ENCODE data around the gene WWP2.
"Not testable (repeated sequence)": the region's sequence is repeated elsewhere in the genome, so short reads cannot be mapped to it uniquely, and the experiment has no call there.

The WWP2 gene

GRCh38 chr16:69950411-69950810, 188.3 kb downstream of the WWP2 start:
- not testable (repeated sequence) for H3K4me3 ChIP-seq (ENCODE audit: low read length in 2 of 2); H3K9ac ChIP-seq (ENCODE audit: low read length in 2 of 2); H3K9me3 ChIP-seq (ENCODE audit: control insufficient read depth in 2 of 2, low read length in 2 of 2); H3K27ac ChIP-seq (ENCODE audit: low read length); H3K36me3 ChIP-seq (ENCODE audit: control insufficient read depth in 2 of 2, insufficient read depth in 2 of 2, low read length in 2 of 2); H3K4me1 ChIP-seq (ENCODE audit: control insufficient read depth, insufficient read depth, low read length); H3K27me3 ChIP-seq (ENCODE audit: control insufficient read depth in 1 of 2, insufficient read depth in 2 of 2, low read length in 2 of 2)

- H3K9ac ChIP-seq (ENCODE audit: low read length in 2 of 2); H3K4me1 ChIP-seq (ENCODE audit: control insufficient read depth, insufficient read depth, low read length); H3K27me3 ChIP-seq (ENCODE audit: control insufficient read depth in 1 of 2, insufficient read depth in 2 of 2, low read length in 2 of 2); H3K36me3 ChIP-seq (ENCODE audit: control insufficient read depth in 2 of 2, insufficient read depth in 2 of 2, low read length in 2 of 2); H3K9me3 ChIP-seq (ENCODE audit: control insufficient read depth in 2 of 2, low read length in 2 of 2); H3K27ac ChIP-seq (ENCODE audit: low read length); H3K4me3 ChIP-seq (ENCODE audit: low read length in 2 of 2): not testable (repeated sequence)
Measured at GRCh38 chr16:69951017-69951671, 189.0 kb downstream of the WWP2 start, which contains the start of gene CLEC18A. Gene CLEC18A (plus strand): TSS chr16:69951334. CDS start chr16:69951367, 33 bp downstream.

DNA sequence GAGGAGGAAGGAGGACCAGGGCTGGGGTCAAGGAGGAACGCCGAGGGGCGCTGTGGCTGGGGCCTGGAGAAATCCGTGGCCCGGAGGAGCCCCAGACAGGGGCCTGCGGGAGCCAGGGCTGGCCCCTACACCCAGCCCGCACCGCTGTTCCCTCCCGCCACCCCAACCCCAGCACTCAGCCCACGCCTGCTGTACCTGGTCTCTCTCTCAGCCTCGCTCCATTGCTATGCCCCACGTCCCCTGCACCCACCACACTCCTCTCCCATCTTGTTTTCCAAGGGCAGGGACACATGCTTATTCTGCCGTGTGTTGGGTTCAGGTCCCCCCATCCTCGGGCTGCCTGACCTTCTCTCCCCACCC, 189.5 kb downstream of the WWP2 start:
- not testable (repeated sequence) for H3K36me3 ChIP-seq (ENCODE audit: control insufficient read depth in 2 of 2, insufficient read depth in 2 of 2, low read length in 2 of 2); H3K27me3 ChIP-seq (ENCODE audit: control insufficient read depth in 1 of 2, insufficient read depth in 2 of 2, low read length in 2 of 2); H3K27ac ChIP-seq (ENCODE audit: low read length); H3K9ac ChIP-seq (ENCODE audit: low read length in 2 of 2); H3K4me3 ChIP-seq (ENCODE audit: low read length in 2 of 2); H3K4me1 ChIP-seq (ENCODE audit: control insufficient read depth, insufficient read depth, low read length); H3K9me3 ChIP-seq (ENCODE audit: control insufficient read depth in 2 of 2, low read length in 2 of 2)

- not testable (repeated sequence) for H3K27ac ChIP-seq (ENCODE audit: low read length)
Measured at GRCh38 chr16:69952116-69952515, 190.0 kb downstream of the WWP2 start.

GRCh38 chr16:69952572-69953355, 190.6 kb downstream of the WWP2 start:
- H3K27ac ChIP-seq (ENCODE audit: low read length), result not testable (repeated sequence)

More at GRCh38 chr16:69952116-69952515, 190.0 kb downstream of the WWP2 start:
- not testable (repeated sequence) for H3K4me3 ChIP-seq (ENCODE audit: low read length in 2 of 2); H3K27me3 ChIP-seq (ENCODE audit: control insufficient read depth in 1 of 2, insufficient read depth in 2 of 2, low read length in 2 of 2); H3K36me3 ChIP-seq (ENCODE audit: control insufficient read depth in 2 of 2, insufficient read depth in 2 of 2, low read length in 2 of 2); H3K9me3 ChIP-seq (ENCODE audit: control insufficient read depth in 2 of 2, low read length in 2 of 2); H3K4me1 ChIP-seq (ENCODE audit: control insufficient read depth, insufficient read depth, low read length); H3K9ac ChIP-seq (ENCODE audit: low read length in 2 of 2)

GRCh38 chr16:69954241-69954640, 192.1 kb downstream of the WWP2 start:
- not testable (repeated sequence) for H3K4me1 ChIP-seq (ENCODE audit: control insufficient read depth, insufficient read depth, low read length); H3K36me3 ChIP-seq (ENCODE audit: control insufficient read depth in 2 of 2, insufficient read depth in 2 of 2, low read length in 2 of 2); H3K27me3 ChIP-seq (ENCODE audit: control insufficient read depth in 1 of 2, insufficient read depth in 2 of 2, low read length in 2 of 2); H3K9ac ChIP-seq (ENCODE audit: low read length in 2 of 2); H3K27ac ChIP-seq (ENCODE audit: low read length); H3K9me3 ChIP-seq (ENCODE audit: control insufficient read depth in 2 of 2, low read length in 2 of 2); H3K4me3 ChIP-seq (ENCODE audit: low read length in 2 of 2)

More at GRCh38 chr16:69952572-69953355, 190.6 kb downstream of the WWP2 start:
- H3K4me3 ChIP-seq (ENCODE audit: low read length in 2 of 2); H3K36me3 ChIP-seq (ENCODE audit: control insufficient read depth in 2 of 2, insufficient read depth in 2 of 2, low read length in 2 of 2); H3K4me1 ChIP-seq (ENCODE audit: control insufficient read depth, insufficient read depth, low read length); H3K9ac ChIP-seq (ENCODE audit: low read length in 2 of 2); H3K9me3 ChIP-seq (ENCODE audit: control insufficient read depth in 2 of 2, low read length in 2 of 2); H3K27me3 ChIP-seq (ENCODE audit: control insufficient read depth in 1 of 2, insufficient read depth in 2 of 2, low read length in 2 of 2): not testable (repeated sequence)

DNA sequence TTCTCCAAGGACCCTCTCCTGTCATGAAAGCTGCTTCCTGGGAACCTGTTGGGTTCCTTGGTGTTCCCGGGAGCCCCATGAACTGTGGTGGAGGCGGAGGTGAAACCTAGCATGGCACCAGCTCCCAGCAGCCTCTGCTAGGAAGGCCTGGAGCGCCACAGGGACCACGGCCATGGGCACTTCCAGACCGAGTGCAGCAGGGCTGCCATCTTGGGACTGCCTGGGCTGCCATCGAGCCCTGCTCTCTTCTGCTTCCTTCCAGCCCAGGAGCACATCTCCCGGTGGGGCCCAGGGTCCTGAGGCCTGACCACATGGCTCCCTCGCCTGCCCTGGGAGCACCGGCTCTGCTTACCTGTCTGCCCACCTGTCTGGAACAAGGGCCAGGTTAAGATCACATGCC, 201.2 kb downstream of the WWP2 start:
- H3K36me3 ChIP-seq (ENCODE audit: control insufficient read depth in 2 of 2, insufficient read depth in 2 of 2, low read length in 2 of 2); H3K4me1 ChIP-seq (ENCODE audit: control insufficient read depth, insufficient read depth, low read length); H3K27ac ChIP-seq (ENCODE audit: low read length); H3K27me3 ChIP-seq (ENCODE audit: control insufficient read depth in 1 of 2, insufficient read depth in 2 of 2, low read length in 2 of 2); H3K9me3 ChIP-seq (ENCODE audit: control insufficient read depth in 2 of 2, low read length in 2 of 2); H3K4me3 ChIP-seq (ENCODE audit: low read length in 2 of 2); H3K9ac ChIP-seq (ENCODE audit: low read length in 2 of 2): not testable (repeated sequence)

GRCh38 chr16:69964960-69965660, 203.0 kb downstream of the WWP2 start:
- H3K4me3 ChIP-seq (ENCODE audit: low read length in 2 of 2), result peak overlapping the region in 1 of 2 donors; percentile 35
- not testable (repeated sequence) for H3K27me3 ChIP-seq (ENCODE audit: control insufficient read depth in 1 of 2, insufficient read depth in 2 of 2, low read length in 2 of 2); H3K9ac ChIP-seq (ENCODE audit: low read length in 2 of 2); H3K9me3 ChIP-seq (ENCODE audit: control insufficient read depth in 2 of 2, low read length in 2 of 2); H3K36me3 ChIP-seq (ENCODE audit: control insufficient read depth in 2 of 2, insufficient read depth in 2 of 2, low read length in 2 of 2); H3K4me1 ChIP-seq (ENCODE audit: control insufficient read depth, insufficient read depth, low read length); H3K27ac ChIP-seq (ENCODE audit: low read length)

DNA sequence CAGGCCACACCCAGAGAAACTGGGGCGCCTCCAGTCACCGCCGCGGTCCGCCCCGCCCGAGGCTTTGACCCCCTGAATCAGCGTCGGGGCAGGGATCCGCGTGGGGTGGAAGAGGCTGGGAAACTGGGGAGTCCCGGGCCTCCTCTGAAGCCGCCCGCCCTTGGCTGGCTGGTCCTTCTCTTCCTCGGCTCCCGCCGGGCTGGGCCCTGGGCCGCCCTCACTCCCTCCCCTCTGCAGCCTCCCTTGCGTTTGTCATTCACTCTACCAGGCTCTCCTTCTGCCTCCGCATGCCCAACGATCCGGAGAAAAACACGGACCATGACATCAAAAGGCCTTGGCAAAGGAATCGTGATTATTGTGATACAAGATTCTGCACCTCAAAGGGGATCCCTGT, 203.5 kb downstream of the WWP2 start:
- not testable (repeated sequence) for H3K4me1 ChIP-seq (ENCODE audit: control insufficient read depth, insufficient read depth, low read length); H3K27me3 ChIP-seq (ENCODE audit: control insufficient read depth in 1 of 2, insufficient read depth in 2 of 2, low read length in 2 of 2); H3K9ac ChIP-seq (ENCODE audit: low read length in 2 of 2); H3K9me3 ChIP-seq (ENCODE audit: control insufficient read depth in 2 of 2, low read length in 2 of 2); H3K4me3 ChIP-seq (ENCODE audit: low read length in 2 of 2); H3K36me3 ChIP-seq (ENCODE audit: control insufficient read depth in 2 of 2, insufficient read depth in 2 of 2, low read length in 2 of 2); H3K27ac ChIP-seq (ENCODE audit: low read length)

DNA sequence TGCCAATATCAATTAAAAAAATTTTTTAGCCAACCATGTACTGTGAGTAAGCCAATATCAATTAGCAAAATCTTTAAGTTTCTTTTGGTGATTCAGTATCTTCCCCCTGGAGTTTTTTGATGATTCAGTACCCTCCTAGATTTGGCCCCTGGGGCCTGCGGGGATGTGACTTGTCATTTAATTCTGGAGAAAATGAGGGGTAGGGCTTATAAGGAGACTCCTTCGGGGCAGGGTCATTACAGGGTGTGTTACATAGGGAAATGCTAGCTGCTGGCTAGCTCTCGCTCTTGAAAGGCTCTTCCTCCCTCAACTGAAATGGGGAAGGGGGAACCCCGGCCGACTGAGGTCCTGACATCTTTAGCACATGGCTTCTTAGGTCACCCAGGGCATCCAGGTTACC, 205.6 kb downstream of the WWP2 start:
- not testable (repeated sequence) for H3K27me3 ChIP-seq (ENCODE audit: control insufficient read depth in 1 of 2, insufficient read depth in 2 of 2, low read length in 2 of 2); H3K9ac ChIP-seq (ENCODE audit: low read length in 2 of 2); H3K4me1 ChIP-seq (ENCODE audit: control insufficient read depth, insufficient read depth, low read length); H3K9me3 ChIP-seq (ENCODE audit: control insufficient read depth in 2 of 2, low read length in 2 of 2); H3K4me3 ChIP-seq (ENCODE audit: low read length in 2 of 2); H3K27ac ChIP-seq (ENCODE audit: low read length); H3K36me3 ChIP-seq (ENCODE audit: control insufficient read depth in 2 of 2, insufficient read depth in 2 of 2, low read length in 2 of 2)

DNA sequence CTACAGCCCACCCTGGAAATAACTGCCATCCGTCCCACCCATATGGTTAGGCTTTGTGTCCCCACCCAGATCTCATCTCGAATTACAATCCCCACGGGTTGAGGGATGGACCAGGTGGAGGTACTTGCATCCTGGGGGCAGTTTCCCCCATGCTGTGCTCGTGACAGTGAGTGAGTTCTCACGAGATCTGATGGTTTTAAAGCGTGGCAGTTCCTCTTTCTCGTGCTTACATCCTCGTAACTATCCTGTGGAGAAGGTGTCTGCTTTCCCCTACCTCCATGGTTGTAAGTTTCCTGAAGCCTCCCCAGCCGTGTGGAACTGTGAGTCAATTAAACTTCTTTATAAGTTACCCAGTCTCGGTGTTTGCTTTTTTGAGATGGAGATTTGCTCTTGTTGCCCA, 206.0 kb downstream of the WWP2 start:
- H3K27me3 ChIP-seq (ENCODE audit: control insufficient read depth in 1 of 2, insufficient read depth in 2 of 2, low read length in 2 of 2); H3K27ac ChIP-seq (ENCODE audit: low read length); H3K9me3 ChIP-seq (ENCODE audit: control insufficient read depth in 2 of 2, low read length in 2 of 2); H3K36me3 ChIP-seq (ENCODE audit: control insufficient read depth in 2 of 2, insufficient read depth in 2 of 2, low read length in 2 of 2); H3K4me3 ChIP-seq (ENCODE audit: low read length in 2 of 2); H3K9ac ChIP-seq (ENCODE audit: low read length in 2 of 2); H3K4me1 ChIP-seq (ENCODE audit: control insufficient read depth, insufficient read depth, low read length): not testable (repeated sequence)

Measured in stomach smooth muscle (tissue), 2 donors.